Measurements from ENCODE around the gene HMCN2.

HMCN2 gene

DNA sequence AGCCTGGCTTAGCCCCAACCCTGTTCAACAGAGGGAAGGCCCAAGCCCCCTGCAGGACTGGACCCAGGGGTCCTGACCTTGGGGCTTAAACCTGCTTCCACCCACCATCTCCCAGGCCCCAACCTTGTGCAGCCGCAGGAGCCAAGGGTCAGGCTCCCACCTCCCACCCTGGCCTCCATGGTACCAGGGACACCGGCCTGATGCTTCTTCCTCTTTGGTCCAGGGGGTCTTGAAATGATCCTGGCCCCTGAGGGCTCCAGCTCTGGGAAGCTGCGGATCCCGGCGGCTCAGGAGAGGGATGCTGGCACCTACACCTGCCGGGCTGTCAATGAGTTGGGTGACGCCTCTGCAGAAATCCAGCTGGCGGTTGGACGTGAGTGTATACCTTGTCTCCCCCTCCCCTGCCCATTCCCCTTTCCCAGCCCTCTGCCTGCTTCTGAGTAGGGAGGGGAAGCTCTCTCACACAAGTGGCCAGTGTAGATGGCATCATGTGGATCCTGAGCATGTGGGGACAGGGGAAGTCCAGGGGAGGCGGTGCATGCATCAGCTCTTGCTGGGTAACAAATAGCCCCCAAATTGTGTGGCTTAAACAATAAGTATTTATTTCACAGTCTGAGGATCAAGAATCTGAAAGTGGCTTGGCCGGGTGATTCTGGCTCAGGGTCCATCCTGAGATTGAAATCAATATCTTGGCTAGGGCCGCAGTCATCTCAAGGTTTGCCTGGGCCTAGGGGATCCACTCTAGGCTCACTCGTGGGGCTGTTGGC lies 44.3 kb downstream of the HMCN2 start:
- no peak for DNase-seq

DNA sequence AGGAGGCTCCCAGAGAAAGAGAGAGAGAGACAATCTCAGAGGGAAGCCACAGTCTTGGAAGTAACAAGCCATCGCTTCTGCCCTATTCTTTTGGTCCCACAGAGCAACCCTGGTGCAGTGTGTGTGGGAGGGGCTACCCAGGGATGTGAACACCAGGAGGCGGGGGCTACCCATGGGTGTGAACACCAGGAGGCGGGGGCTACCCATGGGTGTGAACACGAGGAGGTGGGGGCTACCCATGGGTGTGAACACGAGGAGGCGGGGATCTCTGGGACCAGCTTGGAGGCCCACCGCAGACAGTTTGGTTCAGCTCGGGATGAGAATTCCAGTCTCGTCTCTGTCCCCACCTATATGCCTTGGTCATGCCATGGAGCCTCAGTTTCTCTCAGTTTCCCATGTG lies 44.9 kb downstream of the HMCN2 start:
- DNase-seq = no peak

DNA sequence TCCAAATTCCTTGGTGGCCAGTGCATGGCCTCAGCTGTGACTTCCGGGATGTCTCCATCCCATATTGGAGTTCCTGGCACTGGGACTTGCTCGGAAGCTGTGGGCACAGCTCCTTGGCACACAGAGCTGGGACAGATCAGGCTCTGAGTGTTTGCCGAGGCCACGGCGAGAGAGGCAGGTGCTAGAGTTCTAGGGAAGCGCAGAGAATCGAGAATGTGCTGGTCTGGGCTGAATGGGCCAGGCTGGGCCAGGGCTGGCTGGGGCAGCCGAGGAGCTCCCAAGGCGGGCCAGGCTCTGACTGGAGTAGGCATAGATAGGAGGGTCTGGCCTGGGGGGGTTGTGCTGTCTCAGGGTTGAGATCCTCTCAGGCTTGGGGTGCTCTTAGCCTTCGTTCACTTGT lies 45.4 kb downstream of the HMCN2 start:
- DNase-seq = no peak

DNA sequence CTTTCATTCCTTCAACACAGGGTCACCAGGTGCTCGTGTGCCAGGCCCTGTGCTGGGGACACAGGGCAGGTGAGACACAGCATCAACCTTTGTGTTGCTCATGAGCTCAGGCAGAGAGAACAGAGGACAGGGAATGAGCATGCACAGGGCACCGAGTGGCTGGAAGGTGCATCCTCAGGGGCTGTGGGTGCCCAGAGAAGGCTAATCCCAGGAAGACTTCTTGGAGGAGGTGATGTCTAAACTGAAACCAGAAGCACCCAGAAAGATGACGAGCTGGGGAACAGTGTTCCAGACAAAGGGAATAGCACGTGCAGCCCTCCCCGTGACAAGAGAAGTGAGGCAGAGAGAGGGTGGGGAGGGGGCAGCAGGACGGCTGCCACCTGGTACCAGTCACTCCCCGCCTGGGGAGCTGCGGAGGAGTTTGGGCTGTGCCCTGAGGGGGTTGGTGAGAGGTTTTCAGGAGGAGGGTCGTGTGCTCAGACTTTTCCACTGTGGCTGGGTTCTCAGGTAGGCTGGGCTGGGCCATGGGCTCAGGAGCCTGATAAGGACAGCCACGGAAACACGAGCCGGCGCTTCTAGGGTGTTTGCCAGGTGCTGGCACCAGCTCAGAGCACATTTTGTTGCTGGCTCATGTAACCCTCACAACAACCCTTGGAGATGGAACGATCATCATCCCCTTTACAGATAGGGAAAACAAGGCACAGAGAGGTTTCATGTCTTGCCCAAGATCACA lies 46.0 kb downstream of the HMCN2 start:
- DNase-seq = no peak

DNA sequence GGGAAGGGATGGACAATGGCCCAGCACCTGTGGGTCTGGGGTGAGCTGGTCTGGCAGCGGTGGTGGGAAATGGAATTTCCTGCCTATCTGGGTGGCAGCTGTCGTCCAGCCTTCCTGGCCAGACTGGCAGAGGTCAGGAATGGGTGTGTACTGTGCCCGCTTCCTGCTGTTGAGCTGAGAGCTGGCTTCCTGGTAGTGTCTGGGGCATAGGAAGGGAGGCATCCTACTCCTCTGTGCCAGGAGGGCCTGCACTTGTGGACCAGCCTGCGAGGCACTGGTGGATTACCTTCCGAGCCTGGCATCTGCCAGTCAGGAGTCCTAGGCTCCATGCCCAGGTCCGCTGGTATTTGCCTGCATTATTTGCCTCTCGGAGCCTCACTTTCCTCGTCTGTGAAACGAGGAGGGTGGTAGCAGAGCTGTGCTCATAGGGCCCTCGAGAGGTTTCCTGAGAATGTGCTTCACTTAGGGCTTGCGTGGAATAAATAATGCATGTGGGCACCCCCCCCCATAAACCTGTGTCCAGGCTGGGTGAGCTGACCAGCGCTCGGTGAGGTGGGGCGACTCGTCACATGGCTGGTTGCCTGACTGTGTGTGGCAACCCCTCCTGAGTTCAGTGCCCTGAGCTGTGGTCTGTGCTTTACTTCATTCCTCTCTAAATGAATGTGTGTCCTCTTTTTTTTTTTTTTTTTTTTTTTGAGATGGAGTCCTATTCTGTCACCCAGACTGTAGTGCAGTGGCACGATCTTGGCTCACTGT lies 47.7 kb downstream of the HMCN2 start:
- no peak for DNase-seq

DNA sequence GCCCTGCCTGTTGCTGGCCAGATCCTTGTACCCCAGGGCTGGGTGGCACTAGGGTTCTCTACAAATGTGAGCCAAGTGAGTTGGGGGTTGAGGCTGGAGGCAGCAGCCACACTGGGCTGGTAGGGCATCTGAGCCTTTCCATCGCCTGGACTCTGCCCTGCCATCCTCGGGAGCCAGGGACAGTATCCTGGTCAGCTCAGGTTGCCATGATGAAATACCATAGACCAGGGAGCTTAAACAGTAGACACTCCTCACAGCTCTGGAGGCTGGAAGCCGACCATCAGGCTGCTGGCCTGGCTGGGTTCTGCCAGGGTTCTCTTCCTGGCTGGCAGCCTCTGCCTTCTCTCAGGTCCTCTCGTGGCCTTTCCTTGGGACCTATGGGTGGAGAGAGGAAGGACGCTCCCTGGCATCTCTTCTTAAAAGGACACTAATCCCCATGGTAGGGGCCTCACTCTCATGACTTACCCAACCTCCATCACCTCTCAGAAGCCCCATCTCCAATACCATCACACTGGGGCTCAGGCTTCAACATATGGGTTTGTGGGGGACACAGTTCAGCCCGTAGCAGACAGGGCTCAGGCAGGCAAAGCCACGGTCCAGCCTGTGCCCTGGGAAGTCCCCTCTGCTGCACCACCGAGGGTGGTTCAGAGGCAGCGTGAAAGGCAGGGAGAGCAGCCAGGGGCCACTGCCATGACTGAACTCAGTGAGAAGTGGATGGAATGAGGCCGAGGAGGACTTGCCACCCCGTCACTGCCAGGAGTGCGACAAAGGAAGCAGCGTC lies 50.1 kb downstream of the HMCN2 start:
- no peak for DNase-seq

DNA sequence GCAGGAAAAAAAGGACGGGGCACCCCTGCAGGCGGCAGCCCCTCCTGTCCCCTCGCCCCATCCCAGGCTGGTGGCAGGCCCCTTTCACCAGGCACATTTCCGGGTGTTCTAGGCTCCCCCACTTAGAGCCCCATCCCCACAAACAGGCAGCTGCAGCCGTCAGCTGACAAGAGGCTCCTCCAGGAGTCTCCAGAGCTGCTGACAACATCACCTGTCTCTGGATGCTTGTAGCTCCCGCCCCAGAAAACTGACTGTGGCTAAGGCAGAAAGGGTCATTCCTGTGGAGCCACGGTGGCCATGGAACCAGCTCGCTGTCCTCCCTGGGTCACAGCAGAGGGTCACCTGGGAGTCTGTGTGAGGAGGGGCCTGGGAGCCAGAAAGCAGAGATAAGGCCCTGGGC lies 50.9 kb downstream of the HMCN2 start:
- DNase-seq = no peak

DNA sequence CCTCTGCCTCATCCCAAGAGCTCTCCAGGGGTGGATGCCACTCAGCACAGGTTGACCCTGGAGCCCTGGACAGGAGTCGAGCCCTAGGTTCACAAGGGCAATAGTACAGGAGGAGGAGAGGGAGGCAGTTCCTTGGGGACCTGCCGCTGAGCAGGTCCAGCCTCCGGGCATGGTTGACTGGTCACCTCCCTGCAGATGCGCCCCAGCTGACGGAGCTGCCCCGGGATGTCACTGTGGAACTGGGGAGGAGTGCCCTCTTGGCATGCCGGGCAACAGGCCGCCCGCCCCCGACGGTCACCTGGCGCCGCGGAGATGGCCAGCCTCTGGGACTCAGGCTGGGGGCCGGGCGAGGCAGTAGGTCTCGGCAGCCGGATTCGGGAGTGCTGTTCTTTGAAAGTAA lies 53.7 kb downstream of the HMCN2 start:
- DNase-seq = no peak

DNA sequence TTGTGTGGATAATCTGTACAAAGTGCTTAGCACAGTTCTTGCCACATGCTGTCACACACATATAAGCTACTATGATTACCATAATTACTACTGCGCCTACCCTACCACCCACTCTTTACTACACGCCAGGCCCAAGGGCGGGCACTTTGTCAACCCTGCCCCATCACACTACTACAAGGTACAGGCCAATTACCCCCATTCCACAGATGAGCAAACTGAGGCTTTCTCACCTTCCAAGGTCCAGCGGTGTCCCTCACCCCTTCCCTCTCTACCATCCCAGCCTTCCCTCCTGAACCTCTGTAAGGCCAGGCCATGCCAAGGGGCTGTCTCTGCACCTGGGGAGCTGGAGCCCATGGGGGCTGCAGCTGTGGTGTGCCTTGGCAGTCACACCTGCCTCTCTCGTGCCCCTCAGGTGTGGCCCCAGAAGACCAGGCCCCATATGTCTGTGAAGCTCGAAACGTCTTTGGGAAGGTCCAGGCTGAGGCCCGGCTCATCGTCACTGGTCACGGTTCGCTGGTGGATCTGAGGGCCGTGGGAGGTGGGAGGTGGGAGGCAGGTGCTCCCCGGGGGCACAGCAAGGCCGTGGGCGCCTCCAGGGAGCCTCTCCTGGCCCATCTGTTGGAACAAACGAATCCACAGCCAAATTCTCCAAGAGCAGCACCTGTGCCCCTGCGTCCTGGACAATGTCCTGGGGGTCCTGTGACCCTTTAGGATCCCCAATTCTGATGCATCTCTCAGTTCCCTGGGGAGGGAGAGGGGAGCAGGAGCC lies 54.6 kb downstream of the HMCN2 start:
- DNase-seq = no peak

DNA sequence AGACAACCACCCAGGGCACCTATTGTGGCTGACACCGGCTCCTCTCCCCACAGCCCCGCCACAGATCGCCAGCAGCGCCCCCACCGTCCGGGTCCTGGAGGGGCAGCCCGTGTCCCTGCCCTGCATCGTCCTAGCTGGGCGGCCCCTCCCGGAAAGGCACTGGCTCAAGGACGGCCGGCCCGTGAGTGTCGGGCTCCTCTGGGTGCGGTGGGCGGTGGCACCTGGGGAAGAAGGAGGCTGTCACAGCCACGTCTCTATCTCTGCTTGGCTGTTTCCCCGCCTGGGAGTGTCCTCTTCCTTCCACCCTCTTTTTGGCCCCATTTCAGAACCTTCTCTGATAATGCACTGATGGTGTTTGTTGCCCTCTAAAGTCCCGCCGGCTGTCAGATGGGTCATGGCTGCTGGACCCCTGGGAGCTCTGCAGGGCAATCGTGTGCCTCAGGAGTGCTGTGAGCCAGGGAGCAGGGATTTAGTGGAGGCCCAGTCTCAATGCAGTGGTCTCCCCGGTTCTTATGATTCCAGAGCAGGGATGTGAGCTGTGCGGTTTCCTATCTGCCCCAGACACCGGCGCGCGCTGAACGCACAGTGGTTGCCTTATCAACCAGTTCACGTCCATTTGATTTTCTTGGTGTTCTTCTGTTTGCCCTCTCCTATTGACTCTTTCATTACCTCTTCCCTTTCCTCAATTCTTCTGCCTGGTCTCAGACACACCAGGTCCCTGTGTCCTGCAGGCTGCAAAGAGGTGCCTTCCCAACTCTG lies 55.3 kb downstream of the HMCN2 start:
- DNase-seq = no peak

DNA sequence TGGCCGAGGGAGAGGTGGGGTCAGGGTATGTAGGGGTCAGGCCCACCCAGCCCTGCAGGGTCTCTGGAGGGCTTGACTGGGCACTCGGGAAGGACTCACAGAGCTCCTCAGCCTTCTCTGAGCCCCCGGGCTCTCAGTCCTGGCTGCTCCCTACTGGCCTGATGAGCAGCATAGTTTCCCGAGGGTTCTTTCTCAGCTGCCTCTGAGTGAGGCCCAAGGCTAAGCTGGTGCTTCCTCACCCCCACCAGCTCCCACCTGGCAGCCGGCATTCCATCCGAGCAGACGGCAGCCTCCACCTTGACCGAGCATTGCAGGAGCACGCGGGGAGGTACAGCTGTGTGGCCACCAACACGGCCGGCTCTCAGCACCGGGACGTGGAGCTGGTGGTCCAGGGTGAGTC lies 56.0 kb downstream of the HMCN2 start:
- DNase-seq = no peak

DNA sequence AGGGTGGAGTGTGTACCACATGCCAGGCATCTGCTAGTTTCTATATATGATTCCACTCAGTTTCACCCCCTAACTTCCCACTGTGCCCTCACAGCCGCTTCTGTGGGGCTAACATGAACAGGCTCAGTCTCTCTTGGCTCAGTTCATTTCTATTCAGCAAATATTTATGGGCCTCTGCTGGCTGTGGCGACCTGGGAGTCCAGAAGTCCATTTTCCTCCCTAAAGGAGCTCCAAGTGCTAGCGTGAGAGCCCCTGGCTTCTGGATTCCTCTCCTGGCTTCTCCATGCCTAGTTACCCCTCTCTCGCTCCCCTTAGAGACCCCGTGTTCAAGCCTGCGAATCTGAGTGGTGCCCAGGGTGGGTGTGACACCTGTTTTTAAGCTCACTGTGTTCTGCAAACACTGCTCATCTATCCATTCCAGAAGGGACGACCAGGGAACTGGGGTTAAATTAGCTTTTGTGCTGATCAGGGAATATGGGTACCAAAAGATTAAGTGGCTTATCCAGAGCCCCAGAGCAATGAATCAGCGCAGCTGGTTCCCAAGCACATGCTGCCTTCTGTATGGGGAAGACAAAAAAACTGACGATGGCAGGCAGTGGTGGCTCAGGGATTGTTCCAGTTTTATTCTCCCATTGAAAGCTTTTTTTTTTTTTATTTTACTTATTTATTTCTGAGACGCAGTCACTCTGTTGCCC lies 57.6 kb downstream of the HMCN2 start:
- no peak for DNase-seq

DNA sequence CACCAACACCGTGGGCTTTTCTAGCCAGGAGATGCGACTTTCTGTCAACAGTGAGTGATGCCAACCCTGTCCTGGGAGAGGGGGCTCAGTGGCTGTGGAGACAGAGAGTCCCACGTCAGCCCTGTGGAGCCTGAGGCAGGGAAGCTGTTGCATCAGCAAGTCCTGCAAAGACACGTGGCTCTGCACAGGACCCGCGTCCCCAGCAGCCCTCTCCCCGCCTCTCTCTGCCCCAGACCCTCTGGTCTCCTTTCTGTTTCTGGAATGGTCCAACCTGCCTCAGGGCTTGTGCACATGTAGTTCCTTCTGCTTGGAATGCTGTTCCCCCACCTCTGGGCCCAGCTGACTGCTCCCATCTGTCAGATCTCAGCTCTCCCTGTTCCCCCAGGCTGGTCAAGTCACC lies 60.4 kb downstream of the HMCN2 start:
- DNase-seq = no peak

DNA sequence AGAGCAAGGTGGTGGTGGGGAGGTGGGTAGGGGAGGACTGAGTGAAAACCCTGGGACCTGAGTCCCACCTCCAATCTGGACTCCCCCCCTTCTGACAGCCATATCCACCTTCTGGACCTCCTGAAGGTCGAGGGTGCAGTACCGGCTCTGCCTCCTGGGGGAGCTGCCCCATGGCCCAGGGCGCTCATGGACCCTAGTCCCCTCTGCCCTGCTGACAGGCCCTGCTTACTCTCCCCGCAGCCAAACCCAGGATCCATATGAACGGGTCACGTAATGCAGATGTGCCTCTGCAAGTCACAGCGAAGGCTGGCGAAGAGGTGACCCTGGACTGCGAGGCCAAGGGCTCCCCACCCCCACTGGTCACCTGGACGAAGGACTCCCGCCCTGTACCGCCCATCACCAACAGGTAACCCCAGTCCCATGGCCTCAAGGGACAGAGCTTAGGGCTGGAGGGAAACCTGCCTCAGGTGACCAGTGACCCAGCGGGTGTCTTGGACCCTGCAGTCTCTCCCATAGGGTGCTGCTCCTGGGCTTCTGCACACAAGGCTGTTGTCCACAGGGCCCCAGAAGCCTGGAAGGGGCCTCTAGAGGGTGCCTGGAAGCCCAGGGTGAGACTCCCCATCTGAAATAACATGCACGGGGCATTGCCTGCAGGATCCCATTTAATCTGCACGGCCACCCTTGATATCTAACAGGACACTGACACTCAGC lies 61.7 kb downstream of the HMCN2 start:
- peak; percentile 46 for DNase-seq

DNA sequence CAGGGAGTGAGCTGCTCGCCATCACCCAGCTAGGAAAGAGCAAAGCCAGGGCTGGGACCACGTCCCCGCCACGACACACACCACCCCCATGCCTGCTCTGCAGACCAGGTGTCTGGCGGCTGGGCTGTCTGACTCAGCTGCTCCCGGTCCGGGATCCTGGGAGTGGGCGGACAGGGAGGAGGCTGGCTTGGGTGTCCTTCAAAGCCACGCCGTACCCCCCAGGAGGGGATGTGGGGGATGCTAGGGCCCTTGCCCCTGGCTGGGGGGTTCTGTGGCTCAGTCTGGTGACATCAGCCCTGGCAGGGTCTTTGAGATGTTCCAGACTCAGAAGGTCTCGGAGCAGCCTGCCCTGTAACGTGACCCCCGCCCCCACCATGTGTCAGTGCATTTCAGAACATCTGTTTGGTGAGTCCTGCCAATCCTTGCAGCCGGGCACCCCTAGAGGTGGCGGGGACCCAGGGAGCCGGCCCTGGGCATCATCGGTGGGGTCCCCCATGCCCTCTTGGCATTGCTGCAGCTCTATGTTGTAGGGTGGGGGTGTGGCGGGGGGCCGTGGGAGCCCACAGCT lies 62.3 kb downstream of the HMCN2 start:
- DNase-seq = no peak

DNA sequence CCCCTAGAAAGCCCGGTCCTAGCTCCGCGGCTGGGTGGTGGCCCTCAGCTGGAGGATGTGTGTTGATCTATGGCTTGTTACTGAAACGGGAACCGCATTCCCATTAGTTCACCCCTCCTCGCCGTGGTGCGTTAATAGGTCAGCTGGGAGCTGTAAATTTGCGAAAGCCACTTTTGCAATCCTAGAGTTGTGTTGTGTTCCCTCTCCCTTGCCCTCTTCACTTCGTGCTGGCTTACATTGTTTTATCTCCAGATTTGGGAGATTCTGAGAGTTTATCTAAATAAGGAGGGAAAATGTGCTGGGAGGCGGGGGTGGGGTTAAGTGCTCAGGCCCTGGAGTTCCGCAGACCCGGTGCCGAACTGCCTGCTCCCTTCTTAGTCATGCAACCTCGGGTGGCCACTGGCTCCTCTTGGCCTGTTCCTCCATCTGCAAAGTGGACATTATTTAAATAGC lies 62.8 kb downstream of the HMCN2 start:
- no peak for DNase-seq

DNA sequence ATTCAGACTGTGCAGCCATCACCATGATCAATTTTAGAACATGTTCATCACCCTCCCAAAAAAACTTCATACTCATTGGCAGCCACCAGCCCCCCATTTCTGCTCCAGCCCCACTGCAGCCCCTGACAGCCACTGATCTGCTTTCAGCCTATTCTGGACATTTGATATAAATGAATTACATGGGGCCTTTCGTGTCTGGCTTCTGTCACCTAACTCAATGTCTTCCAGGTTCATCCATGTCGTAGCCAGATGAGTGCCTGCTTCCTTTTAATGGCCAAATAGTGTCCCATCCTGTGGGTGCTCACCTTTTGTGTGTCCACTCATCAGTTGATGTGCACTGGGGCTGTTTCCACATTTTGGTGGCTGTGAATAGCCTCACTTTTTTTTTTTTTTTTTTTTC lies 63.5 kb downstream of the HMCN2 start:
- DNase-seq = no peak

DNA sequence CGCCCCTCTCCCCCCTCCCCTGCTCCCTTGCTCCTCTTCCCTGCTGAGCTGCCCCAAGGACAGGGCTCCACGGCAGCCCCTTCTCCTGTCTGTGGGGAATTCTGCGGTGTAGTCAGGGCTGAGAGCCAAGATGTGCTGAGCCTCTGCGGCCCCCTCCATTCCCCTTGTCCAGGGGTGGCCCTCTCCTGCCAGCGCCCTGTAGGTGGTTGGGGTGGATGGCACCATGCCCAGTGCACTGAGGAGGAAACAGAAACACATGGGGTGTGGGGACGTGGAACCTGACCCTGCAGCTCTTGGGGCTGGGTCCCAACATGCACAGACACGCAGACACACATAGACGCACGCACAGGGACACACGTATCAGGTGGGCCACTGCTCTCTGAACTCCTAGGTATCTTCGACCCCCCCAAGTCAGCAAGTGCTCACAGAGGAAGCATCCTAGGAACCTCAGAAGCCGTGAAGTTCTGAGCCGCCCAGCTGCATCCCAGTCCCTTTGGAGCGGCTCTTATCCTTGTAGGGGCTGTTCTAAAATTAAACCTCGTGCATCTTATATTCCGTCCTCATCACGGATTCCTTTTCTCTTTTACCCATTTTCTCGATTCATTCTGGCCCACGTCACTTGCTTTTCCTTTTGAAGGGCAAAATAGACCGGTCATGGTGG lies 64.8 kb downstream of the HMCN2 start:
- no peak for DNase-seq

DNA sequence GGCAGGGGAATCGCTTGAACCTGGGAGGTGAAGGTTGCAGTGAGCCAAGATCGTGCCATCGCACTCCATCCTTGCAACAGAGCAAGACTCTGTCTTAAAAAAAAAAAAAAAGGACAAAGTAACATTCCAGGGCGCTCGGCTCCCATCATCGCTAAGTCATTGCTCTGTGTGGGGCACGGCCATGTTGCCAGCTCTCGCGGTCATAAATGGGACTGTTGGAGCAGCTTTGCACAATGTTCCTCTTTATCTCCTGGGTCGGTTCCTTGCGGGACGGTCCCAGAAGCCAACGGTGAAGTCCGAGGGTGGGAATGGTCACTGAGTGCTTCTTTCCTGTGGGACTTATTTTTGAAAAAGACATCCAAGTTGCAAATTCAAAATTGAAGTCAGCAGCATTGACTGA lies 65.5 kb downstream of the HMCN2 start:
- DNase-seq = no peak

All from DMS53 (cell line).